Stimulated activated CD4-positive, alpha-beta T cell treated with anti-CD3 and anti-CD28 coated beads, TNF-alpha, amount 100 ng/mL, for 24 hours (primary cell): ENCODE results near the gene CEP126.
A peak's percentile ranks its signal among the peaks of the same experiment; 100 is the strongest.

Experiments
- DNase-seq, 3 experiments: peaks; one replicate each; pipeline ENCODE4 v3.0.0-alpha.2; 2020; ENCODE audit warnings: low read depth in 3 of 3

The CEP126 gene

DNA sequence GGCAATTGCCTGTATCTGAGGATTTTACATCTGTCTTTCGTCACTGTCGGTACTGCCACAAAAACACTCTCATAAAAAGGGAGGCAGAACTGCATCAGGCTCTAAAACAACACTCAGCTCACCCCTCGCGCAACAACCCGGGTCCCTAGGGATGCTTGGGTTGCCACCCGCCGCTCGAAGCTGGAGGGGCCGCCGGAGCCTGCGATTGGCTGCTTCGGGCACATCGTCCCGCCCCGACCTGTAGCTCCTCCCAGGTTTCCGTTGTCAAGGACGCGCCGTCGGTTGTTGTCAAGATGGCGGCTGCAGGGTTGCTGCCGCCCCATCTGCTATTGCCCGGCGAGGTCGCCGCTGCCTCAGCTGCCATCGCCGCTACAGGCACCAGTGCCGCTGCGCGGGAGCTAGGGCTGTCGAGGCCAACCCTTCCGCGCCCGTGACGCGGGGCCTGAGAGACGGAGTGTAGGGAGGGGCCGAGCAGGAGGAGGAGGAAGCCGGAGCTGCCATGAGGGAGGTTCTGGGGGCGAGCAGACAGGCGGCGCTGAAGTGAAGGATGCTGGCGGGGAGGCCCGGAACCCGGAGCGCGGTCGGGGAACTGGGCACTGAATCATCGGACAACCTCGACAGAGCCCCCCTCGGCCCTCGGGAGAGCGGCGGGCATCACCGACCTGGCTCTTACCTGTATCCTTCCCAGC lies at the start of gene CEP126:
TSS of gene CEP126 (plus strand) at position 273 of the 689 bp plus-strand sequence. CDS start at position 548, 275 bp downstream.
- DNase-seq = peak; percentile 85 to 92 (median 89)

GRCh38 chr11:101866619-101867491 lies 48.0 kb upstream of the CEP126 start:
- DNase-seq = no peak

GRCh38 chr11:101867951-101868350 lies 46.9 kb upstream of the CEP126 start:
- no peak for DNase-seq

DNA sequence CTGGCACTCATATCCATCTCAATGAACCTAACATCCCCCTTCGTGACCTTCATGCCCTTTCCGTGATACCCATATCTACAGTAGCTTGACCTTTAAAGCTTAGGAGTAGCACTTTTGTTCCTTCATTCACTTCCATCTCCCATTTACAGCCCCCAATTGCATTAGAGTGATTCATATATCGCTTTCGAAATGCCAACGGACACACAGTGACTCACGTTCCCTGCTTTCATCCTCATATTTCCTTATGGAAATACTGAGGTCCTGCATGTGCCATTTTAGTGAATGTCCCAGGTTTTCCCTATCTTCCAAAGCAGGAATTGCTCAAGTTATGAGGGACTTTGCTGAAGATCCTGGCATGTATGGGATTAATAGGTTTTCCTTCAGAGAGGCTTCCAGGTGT lies 44.3 kb upstream of the CEP126 start:
- no peak for DNase-seq

- DNase-seq = no peak
Observed at GRCh38 chr11:101872171-101872882, 42.5 kb upstream of the CEP126 start.

DNA sequence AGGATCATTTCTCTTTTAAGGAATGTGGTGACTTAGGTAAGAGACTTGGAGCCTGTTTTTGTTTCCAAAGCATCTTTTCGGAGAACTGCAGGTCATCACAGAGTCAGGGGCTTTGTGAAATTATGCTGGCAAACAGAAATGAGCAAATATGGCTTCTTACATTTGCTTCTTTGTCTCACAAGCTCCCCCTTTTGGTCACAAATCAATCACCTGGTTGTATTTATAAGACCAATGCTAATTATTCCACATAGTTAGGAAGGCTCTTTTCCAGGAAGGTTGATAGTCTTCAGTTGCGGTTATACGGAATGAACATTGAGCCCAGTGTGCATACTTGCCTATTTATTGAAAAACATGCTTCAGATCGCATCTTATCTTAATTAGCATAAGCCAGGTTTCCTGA lies 34.6 kb upstream of the CEP126 start:
- no peak for DNase-seq

DNA sequence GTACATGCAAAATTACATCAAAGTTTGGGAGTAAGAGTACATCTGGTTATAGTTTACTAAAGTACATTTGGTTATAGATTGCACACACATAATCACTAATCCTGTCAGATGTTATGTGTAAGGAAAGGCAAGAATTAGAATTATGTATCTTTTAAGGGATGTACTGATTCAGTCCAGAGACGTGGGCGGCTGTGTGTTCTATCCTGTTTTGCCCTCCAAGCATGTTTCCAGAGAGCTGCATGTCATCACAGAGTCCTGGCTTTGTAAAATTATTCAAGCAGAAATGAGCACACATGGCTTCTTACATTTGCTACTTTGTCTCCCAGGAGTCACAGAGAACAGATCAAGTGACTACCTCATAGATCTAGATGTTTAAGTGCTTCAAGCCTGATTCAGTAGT lies 33.2 kb upstream of the CEP126 start:
- DNase-seq = no peak

- DNase-seq = no peak
Observed at GRCh38 chr11:101885631-101886030, 29.2 kb upstream of the CEP126 start.

GRCh38 chr11:101889767-101890166 lies 25.0 kb upstream of the CEP126 start:
- no peak for DNase-seq

- no peak for DNase-seq
Observed at GRCh38 chr11:101894505-101894904, 20.3 kb upstream of the CEP126 start.

DNA sequence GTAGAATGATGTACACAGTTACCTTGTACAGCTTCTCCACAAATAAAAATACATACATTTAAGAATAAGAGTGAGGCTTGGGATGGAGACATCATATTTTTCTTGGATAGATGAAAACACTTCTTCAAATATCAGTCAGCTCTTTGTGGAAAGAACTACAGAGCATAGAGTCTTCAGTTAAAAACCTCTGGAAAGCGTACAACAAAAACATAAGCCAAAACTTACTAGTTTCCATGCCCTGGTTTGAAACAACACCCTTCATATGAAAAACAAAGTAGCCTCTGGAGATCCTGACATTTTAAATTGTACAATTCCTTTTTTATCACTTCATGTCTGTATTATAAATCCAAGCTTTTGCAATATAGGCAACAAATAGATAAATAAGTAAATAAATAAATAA lies 7.0 kb upstream of the CEP126 start:
- no peak for DNase-seq

DNA sequence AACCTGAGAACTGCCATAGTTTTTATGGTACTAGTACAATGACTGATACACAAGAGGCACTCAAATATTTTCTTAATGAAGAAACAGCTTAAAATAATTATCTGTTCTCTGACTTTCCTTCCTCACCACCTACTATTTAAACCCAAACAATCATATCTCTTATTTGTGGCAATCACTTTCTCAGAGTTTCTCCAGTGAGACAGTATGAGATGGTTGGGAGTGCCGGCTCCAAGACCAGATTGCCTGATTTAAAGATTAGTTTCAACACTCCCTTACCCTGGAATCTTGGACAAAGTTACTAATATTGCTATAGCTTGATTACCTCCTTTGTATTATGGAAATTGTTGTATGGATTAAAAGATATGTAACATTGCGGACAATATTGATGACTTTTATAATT lies 5.7 kb upstream of the CEP126 start:
- DNase-seq = no peak

DNA sequence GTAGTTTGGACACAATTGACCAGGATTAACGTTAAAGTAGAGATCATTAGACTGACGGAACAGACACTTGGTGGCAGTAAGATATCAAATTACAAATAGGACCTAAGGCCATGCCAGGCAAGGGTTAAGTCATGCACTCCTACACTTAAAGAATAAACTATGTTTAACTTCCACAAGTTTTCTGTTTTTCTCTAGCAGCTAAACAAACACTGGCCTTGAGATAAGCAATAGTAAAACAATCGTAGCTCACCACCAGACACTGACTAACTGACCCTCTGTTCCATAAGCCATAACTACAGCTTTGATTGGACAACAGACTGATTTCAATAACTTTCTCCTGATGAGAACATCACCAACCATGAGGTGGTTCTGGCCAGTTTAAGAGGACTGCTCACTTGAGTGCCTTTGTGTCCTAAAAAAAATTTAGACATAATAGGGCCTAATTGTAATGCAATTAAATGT lies 2.0 kb upstream of the CEP126 start:
- DNase-seq = no peak

GRCh38 chr11:101913656-101914055 lies 1.2 kb upstream of the CEP126 start:
- DNase-seq = no peak

DNA sequence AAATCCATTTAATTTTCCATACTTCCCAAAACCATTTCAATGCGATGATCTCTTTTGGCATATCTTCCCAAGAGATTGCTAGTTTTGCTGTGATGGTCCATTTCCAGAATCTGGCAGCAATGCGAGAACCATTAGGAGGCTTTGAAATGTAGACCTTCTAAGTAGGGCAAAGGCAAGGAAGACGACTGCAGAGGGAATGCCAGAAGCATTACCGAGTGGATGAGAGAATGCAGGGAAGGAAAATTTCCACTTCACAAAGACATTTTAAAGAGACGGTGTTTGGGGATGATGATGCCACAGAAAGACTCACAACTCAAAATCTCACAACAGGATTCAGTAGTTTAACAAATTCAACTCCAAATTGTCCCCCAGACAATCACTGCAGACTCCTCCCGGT lies 471 bp upstream of the CEP126 start:
- no peak for DNase-seq

DNA sequence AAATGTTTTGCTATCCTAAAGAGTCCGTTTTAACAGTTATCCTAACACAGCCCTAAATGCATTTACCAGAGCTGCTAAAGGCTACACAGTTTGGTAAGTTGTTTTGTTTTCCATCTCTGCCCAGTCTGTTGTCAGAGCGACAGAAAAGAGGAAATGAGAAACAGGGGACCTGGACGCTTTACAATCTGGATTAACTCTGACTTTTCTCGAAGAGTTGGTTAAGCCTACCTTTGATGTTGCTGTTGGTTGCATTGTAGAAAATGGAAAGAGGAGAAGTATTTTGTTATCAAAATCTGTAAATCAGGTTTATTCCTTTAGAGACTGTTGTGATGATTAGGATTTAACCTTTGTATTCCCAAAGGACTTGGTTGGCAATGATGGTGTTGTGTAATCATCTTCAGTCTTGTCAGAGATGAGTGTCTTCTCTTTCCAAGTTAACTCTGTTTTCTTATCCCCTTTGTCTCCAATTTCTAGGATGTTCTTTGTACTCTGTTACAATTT lies 1.0 kb downstream of the CEP126 start:
- DNase-seq = no peak

DNA sequence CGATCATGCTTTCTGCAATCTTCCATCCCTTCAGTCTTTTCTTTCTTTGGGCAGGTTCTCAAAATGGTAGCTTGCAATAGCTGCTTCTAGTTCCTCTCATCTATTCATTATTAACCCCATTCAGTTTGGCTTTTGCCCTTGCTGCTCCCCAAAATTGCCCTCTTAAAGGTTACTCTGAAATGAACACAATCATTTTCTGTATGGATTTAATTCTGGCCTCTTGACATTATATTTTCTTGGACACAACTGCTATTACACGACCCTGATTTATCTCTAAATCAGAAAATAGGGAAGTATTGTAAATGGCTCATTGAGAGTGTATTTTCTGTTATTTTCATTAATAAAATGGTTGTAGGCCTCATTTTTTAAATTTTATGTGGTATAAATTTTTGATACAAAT lies 1.6 kb downstream of the CEP126 start, which contains the start of gene ANGPTL5:
TSS of gene ANGPTL5 (minus strand) at position 101 of the 400 bp plus-strand sequence. CDS start 8,613 bp downstream, outside the sequence.
- DNase-seq = no peak

GRCh38 chr11:101917226-101917625 lies 2.4 kb downstream of the CEP126 start:
- no peak for DNase-seq

DNA sequence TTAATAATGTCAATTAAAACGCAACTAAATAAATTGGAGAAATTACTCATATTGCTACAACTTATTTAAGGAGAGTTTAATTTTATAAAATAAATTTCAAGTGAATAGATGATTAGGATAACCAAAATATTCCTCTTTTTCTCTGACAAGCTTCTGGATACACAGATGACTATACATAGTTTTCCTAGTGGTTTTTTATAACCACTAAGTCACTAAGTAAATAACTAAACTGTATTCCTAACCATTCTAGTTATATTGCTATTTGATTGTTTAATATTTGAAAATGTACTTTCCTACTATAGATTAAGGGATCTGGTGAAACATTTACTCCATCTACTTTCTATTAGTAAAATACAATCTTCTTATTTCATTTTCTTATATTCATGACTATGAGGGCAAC lies 6.2 kb downstream of the CEP126 start:
- no peak for DNase-seq

DNA sequence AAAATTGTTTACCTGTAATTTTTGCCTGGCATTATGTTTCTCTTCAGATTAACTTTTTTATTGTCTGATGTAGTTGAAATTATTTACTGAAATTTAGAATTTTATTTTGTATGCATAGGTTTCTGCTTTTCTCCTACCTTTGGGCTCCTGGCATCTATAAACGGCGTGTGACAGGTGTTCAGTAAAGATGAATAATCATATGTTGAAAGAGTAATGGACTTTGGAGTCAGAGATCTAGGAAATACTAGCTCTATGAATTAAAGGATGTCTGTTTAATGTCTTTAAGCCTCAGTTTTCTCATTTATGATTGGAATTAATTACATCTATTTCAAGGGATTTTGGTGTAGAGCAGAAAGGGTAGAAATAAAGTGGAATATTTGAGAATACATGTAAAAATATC lies 8.7 kb downstream of the CEP126 start:
- no peak for DNase-seq

- DNase-seq = no peak
Observed at GRCh38 chr11:101929294-101929915, 14.6 kb downstream of the CEP126 start.

GRCh38 chr11:101931692-101932091 lies 16.9 kb downstream of the CEP126 start:
- no peak for DNase-seq
